HepG2 (cell line): Measurements from ENCODE around the gene APOA1. TPM values are rescaled to one million over a fixed set of nuclear protein-coding genes. Genes with fewer than 3 reads are reported as not detected.

ENCODE experiments used
- AHDC1 ChIP-seq: sonication (generic); formaldehyde crosslinking; IDR thresholded peaks from 2 replicates; pipeline ENCODE4 v1.5.1; 2020; ENCODE audit warnings: mild to moderate bottlenecking, missing genetic modification reagents, borderline replicate concordance
- ARNT2 ChIP-seq: sonication (generic); formaldehyde crosslinking; IDR thresholded peaks from 2 replicates; pipeline ENCODE4 v1.8.0; 2022; ENCODE audit warnings: mild to moderate bottlenecking, low read depth, missing genetic modification reagents, moderate library complexity
- BCL3 ChIP-seq: sonication (generic); formaldehyde crosslinking; IDR thresholded peaks from 2 replicates; pipeline ENCODE4 v1.5.1; 2020; ENCODE audit warnings: mild to moderate bottlenecking, missing genetic modification reagents, moderate library complexity
- KLF16 ChIP-seq, 2 experiments: sonication (generic) in 1 of 2; formaldehyde crosslinking in 1 of 2; IDR thresholded peaks; 2 replicates each; pipeline versions ENCODE4 v1.6.1 to v1.8.0; 2016 to 2023; ENCODE audit warnings: missing genetic modification reagents in 2 of 2, missing compliant biosample characterization in 1 of 2
- MXD1 ChIP-seq: sonication (generic); formaldehyde crosslinking; IDR thresholded peaks from 2 replicates; pipeline ENCODE4 v1.4.0; 2020; ENCODE audit warnings: mild to moderate bottlenecking, missing genetic modification reagents
- POLR2AphosphoS5 ChIP-seq: IDR thresholded peaks from 2 replicates; pipeline ENCODE4 v1.6.1; 2012; ENCODE audit warnings: low read depth, low read length
- RERE ChIP-seq: IDR thresholded peaks from 2 replicates; pipeline ENCODE4 v1.6.1; 2016; ENCODE audit warnings: low read depth, missing genetic modification reagents, missing compliant biosample characterization
- SAP130 ChIP-seq: IDR thresholded peaks from 2 replicates; pipeline ENCODE4 v1.6.1; 2016; ENCODE audit warnings: low read depth
- ZKSCAN5 ChIP-seq: sonication (generic); formaldehyde crosslinking; IDR thresholded peaks from 2 replicates; pipeline ENCODE4 v1.5.1; 2020; ENCODE audit warnings: mild to moderate bottlenecking, missing genetic modification reagents
- ZMAT5 ChIP-seq: sonication (generic); formaldehyde crosslinking; IDR thresholded peaks from 2 replicates; pipeline ENCODE4 v1.5.0; 2020; ENCODE audit warnings: mild to moderate bottlenecking, low read depth, missing genetic modification reagents, borderline replicate concordance
- ZNF205 ChIP-seq: IDR thresholded peaks from 2 replicates; pipeline ENCODE4 v1.6.1; 2018; ENCODE audit warnings: missing biosample characterization, missing genetic modification reagents
- ZNF264 ChIP-seq: sonication (generic); formaldehyde crosslinking; IDR thresholded peaks from 2 replicates; pipeline ENCODE4 v1.4.0; 2020; ENCODE audit warnings: missing genetic modification reagents
- ZNF296 ChIP-seq: sonication (generic); formaldehyde crosslinking; conservative IDR thresholded peaks from 2 replicates; pipeline ENCODE4 v1.5.0; 2020; ENCODE audit warnings: mild to moderate bottlenecking, missing genetic modification reagents
- ZNF30 ChIP-seq: sonication (generic); formaldehyde crosslinking; IDR thresholded peaks from 2 replicates; pipeline ENCODE4 v1.5.0; 2020; ENCODE audit warnings: mild to moderate bottlenecking, missing genetic modification reagents
- ZNF501 ChIP-seq: sonication (generic); formaldehyde crosslinking; IDR thresholded peaks from 2 replicates; pipeline ENCODE4 v1.5.1; 2020; ENCODE audit warnings: mild to moderate bottlenecking, moderate library complexity, missing genetic modification reagents
- polyA plus RNA-seq, 8 experiments: library from polyadenylated mRNA; depleted of rRNA in 3 of 8; stranded (reverse) in 7 of 8; unstranded in 1 of 8; fragments of >200 nt; fragmentation: Illumina TruSeq in 4 of 8; extraction: Trizol in 4 of 8; gene quantifications; 2 replicates each; pipeline versions ENCODE4 v1.2.1 to v1.2.3, GENCODE V29; 2011 to 2016; ENCODE audit warnings: low read depth in 4 of 8, missing spikeins in 1 of 8, mixed read lengths in 1 of 8; ENCODE audit not compliant: insufficient read depth in 1 of 8
- total RNA-seq, 5 experiments: library from RNA; depleted of rRNA; stranded (reverse); fragments of >200 nt; fragmentation: Illumina TruSeq; extraction: Trizol; gene quantifications; 2 replicates each; pipeline ENCODE4 v1.2.3, GENCODE V29; 2016; ENCODE audit warnings: low read depth in 1 of 5

Gene APOA1
- total and polyA plus RNA-seq, 2 of the 13 experiments (the other 11 are each of a cell fraction or from before 2014, with no cell fraction given), result 1,973 to 5,485 TPM

- no peak for TF ChIP-seq AHDC1 (CRISPR knock-in tag)
- TF ChIP-seq ZMAT5 (CRISPR knock-in tag), result no peak
- peak; percentile 32; the same call in 1 of the 2 replicates for TF ChIP-seq BCL3 (CRISPR knock-in tag)
- TF ChIP-seq ZNF30, result no peak
- peak; percentile 83 for TF ChIP-seq POLR2AphosphoS5
- 0 out of 2 replicates have a peak, but pooled peaks have one; percentile 51 for TF ChIP-seq SAP130 (CRISPR knock-in tag)
- no peak for TF ChIP-seq ZNF296 (CRISPR knock-in tag)
- TF ChIP-seq ZNF205 (CRISPR knock-in tag), result peak; percentile 58; the same call in 1 of the 2 replicates
- TF ChIP-seq KLF16 (CRISPR knock-in tag; IDR thresholded peaks at IDR 0.05), result 0 out of 4 replicates have a peak, but pooled peaks of 1 of the 2 experiments have one; percentile 37
- TF ChIP-seq RERE, result no peak
- peak; percentile 17; the same call in 1 of the 2 replicates for TF ChIP-seq ARNT2 (CRISPR knock-in tag)
- peak; percentile 43; the same call in 1 of the 2 replicates for TF ChIP-seq ZNF501 (CRISPR knock-in tag)
- TF ChIP-seq ZKSCAN5 (CRISPR knock-in tag), result peak; percentile 79; the same call in 1 of the 2 replicates
- TF ChIP-seq ZNF264 (CRISPR knock-in tag), result no peak
- peak; percentile 23; the same call in 1 of the 2 replicates for TF ChIP-seq MXD1 (CRISPR knock-in tag)
Measured at GRCh38 chr11:116792144-116792868, 45.1 kb downstream of the APOA1 start (continued).
